GM12865 (cell line): ENCODE measurements around the gene PLCB1.

ENCODE experiments used
- DNase-seq: peaks from one replicate; pipeline ENCODE4 v3.0.0; 2010; ENCODE audit warnings: low read depth
- H3K4me3 ChIP-seq: 2 replicates; pipeline ENCODE4 v1.5.1; 2011; ENCODE audit warnings: mild to moderate bottlenecking, low read depth, low read length, control low read depth
- TF ChIP-seq, protein P1 (sequence below): IDR thresholded peaks from 2 replicates; pipeline ENCODE4 v1.5.1; 2011; ENCODE audit warnings: low read length, control low read depth, low read depth, inconsistent platforms; ENCODE audit not compliant: insufficient read depth; ENCODE audit errors: missing control alignments

Gene PLCB1

DNA sequence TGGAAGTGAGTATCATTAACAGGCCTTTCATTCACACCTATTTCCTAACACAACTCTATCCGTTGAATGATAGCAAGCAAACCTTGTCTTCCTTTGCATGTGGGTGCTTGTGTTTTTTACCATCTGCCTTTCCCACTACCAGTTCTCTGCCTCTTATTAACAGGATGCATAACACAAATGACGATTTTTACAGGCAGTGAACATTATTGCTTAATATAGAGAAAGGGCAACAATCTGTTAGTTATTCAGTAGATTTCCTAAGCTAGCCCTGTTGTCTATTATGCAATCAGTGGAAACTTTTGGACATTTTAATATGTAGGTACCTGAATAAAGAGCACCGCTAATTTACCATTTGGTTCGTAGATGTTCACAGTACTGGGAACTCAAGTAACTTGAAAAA is 588.0 kb downstream of the PLCB1 start:
- TF ChIP-seq, protein P1, sequence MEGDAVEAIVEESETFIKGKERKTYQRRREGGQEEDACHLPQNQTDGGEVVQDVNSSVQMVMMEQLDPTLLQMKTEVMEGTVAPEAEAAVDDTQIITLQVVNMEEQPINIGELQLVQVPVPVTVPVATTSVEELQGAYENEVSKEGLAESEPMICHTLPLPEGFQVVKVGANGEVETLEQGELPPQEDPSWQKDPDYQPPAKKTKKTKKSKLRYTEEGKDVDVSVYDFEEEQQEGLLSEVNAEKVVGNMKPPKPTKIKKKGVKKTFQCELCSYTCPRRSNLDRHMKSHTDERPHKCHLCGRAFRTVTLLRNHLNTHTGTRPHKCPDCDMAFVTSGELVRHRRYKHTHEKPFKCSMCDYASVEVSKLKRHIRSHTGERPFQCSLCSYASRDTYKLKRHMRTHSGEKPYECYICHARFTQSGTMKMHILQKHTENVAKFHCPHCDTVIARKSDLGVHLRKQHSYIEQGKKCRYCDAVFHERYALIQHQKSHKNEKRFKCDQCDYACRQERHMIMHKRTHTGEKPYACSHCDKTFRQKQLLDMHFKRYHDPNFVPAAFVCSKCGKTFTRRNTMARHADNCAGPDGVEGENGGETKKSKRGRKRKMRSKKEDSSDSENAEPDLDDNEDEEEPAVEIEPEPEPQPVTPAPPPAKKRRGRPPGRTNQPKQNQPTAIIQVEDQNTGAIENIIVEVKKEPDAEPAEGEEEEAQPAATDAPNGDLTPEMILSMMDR: no peak
- no peak for DNase-seq
- no peak overlapping the region for H3K4me3 ChIP-seq

DNA sequence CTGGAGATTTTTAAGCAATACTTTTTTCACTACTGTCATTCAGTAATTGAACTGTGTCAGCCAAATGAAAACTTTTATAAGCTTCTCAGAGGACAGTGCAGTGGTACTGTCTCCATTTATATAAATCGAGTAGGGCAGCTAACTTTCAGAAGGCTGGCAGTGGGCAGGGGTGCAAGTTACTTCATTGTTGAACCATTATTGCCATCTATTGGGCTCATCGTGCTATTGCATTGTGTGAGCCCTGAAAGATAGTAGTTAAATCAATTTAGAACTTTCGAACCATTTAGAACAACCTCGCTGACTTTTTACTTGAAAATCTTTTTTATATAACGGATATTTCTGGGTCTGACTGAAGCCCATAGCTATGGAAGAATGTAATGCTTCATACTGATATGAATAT is 589.0 kb downstream of the PLCB1 start:
- H3K4me3 ChIP-seq: no peak overlapping the region
- peak; percentile 61 for DNase-seq
- TF ChIP-seq, protein P1: peak; percentile 57

DNA sequence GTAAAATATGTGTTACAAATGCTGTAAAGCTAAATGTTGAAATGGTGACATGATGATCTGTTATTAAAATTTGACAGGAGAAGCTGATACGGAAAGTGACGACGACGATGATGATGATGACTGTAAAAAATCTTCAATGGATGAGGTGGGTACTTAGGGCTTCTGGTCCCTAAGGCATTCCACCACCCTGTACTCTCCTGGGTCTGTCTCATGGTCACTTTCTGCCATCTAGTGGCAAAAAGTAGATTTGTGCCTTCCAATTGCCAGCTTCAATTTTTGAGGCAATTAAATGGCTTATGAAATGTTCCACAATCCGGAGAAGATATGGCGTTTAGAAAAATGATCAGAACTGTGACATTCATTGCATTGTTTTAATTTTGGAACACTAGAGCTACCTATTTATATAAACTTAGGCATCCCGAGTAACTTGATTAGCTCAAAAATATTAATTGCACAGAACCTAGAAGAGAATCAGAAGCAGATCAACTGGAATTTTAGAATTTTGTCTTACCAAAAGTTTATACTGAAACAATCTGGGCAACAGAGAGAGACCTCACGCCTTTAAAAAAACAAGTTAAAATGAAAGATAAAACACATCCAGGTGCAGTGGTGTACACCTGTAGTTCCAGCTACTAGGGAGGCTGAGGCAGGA is 590.3 kb downstream of the PLCB1 start:
- DNase-seq: peak; percentile 72
- H3K4me3 ChIP-seq: no peak overlapping the region
- TF ChIP-seq, protein P1: peak; percentile 74

DNA sequence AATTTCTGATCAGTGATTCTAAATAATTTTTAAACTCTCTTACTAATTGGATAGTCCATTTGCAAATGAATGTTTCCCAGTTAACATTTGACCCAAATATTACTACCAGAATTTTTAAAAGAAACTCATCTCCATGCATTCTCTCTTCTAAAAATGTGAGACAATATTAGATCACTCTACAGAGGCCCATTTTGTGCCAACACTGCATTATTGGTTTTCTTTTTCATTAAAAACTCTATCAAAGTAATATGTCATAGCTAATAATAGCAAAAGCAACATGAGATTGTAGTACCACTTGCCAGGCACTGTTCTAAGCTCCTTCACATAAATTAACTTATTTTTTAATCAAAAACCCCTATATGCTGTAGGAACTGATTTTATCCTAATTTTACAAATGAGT is 591.2 kb downstream of the PLCB1 start:
- TF ChIP-seq, protein P1: no peak
- no peak overlapping the region for H3K4me3 ChIP-seq

DNA sequence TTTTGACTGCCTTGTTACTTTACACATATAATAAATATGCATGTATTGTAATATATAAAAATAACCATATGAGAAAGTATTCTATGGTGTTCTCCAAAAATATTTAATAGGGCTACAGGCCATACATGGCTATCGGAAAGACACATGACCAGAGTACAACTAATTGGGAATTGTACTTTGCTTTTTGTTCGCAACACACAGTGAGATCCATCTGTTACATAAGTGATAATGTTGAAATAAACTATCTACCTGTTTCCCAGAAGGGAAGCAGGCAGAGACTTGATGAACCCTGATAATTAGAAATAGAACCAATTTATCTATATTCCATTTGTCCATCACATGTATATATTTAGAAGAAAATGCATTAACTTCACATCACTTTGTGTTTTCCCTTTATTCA is 592.8 kb downstream of the PLCB1 start:
- TF ChIP-seq, protein P1: no peak
- DNase-seq: no peak

More for the DNA sequence above, 591.2 kb downstream of the PLCB1 start:
- no peak for DNase-seq

DNA sequence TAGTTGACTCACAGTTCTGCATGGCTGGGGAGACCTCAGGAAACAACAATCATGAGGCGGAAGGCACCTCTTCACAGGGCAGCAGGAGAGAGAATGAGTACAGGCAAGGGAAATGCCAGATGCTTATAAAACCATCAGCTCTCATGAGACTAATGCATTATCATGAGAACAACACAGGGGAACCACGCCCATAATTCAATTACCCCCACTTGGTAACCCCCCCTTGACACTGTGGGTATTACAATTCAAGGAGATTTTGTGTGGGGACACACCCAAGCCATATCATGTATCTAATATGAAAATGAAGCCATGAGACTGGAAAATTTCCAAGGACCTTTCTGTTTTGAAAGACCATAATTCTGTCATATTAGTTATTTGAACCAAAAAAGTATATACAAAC is 594.4 kb downstream of the PLCB1 start:
- TF ChIP-seq, protein P1: no peak

More for the DNA sequence above, 592.8 kb downstream of the PLCB1 start:
- H3K4me3 ChIP-seq: no peak overlapping the region

DNA sequence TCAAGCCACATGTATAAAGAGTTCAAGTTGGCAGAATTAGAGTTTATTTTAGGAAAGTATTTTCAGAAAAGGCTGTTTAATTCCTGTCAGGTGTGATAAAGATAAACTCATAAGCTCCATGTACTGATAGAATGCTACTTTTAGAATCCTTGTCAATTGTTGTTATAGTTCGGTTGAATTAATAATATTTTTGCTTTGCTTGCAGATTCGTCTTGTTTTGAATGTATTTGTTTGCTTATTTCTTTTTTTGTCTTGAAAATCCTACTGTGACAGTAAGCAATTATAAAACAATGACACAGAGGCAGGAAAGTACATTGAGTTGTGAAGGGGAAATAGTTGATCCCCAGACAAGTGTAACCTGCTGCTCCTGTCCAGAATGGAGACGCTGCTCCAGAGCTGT is 602.9 kb downstream of the PLCB1 start:
- no peak for DNase-seq

More for the DNA sequence above, 594.4 kb downstream of the PLCB1 start:
- no peak for DNase-seq
- no peak overlapping the region for H3K4me3 ChIP-seq

More for the DNA sequence above, 602.9 kb downstream of the PLCB1 start:
- no peak overlapping the region for H3K4me3 ChIP-seq
- TF ChIP-seq, protein P1: no peak
